ENCODE measurements around the gene MINDY4. TPM values are rescaled to one million over a fixed set of nuclear protein-coding genes. Genes with fewer than 3 reads are reported as not detected.
"Not testable (repeated sequence)": the region's sequence is repeated elsewhere in the genome, so short reads cannot be mapped to it uniquely, and the experiment has no call there.

MINDY4 gene
- total RNA-seq, 3 donors from 2014 or later (not counting 1 experiment from before 2014, with no cell fraction given) = 1.1 to 1.7 (median 1.1) TPM

DNA sequence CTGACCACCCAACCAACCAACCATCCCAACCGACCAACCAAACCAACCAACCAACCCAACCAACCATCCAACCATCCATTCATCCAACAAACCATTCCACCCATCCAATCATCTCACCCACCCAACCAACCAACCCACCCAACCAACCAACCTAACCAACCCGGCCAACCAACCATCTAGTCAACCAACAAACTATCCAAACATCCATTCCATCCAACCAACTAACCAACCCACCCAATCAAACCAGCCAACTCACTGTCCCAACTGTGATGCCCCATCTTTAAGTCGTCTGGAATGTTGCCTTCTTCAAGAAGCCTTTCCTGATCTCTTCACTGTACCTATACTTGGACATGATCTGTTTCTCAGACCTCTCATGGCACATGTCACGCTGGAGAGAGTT is 31.6 kb downstream of the MINDY4 start:
- no peak overlapping the region for H3K4me3 Mint-ChIP-seq
- Histone ChIP-seq H3K9me3 (ENCODE audit: control insufficient read depth, insufficient read depth, low read length) (no peaks in the 10 kb centered on the region), H3K27me3 (ENCODE audit: control insufficient read depth, insufficient read depth, low read length) (no peaks in the 10 kb centered on the region), H3K4me1 (ENCODE audit: control insufficient read depth, insufficient read depth, low read length) (no peaks in the 10 kb centered on the region), H3K27ac (ENCODE audit: low read length) (no peak overlapping the region), H3K36me3 (ENCODE audit: control insufficient read depth, insufficient read depth, low read length) (no peaks in the 10 kb centered on the region), H3K4me3 (ENCODE audit: low read length) (no peak overlapping the region)
- intact Hi-C loops (cut with micrococcal nuclease) = no loop called here
- ATAC-seq = no peak
- no peaks in the 10 kb centered on the region for H3K9me3 Mint-ChIP-seq
- 88% methylated on average over 4 of the region's 4 CpGs for WGBS (ENCODE audit: insufficient coverage)
- no peaks in the 10 kb centered on the region for H3K36me3 Mint-ChIP-seq
- H3K27me3 Mint-ChIP-seq (ENCODE audit: low read depth in 2 of 2) = peaks cover 0 to 4% of the 10 kb centered on the region in 2 donors
- TF ChIP-seq, protein P1, sequence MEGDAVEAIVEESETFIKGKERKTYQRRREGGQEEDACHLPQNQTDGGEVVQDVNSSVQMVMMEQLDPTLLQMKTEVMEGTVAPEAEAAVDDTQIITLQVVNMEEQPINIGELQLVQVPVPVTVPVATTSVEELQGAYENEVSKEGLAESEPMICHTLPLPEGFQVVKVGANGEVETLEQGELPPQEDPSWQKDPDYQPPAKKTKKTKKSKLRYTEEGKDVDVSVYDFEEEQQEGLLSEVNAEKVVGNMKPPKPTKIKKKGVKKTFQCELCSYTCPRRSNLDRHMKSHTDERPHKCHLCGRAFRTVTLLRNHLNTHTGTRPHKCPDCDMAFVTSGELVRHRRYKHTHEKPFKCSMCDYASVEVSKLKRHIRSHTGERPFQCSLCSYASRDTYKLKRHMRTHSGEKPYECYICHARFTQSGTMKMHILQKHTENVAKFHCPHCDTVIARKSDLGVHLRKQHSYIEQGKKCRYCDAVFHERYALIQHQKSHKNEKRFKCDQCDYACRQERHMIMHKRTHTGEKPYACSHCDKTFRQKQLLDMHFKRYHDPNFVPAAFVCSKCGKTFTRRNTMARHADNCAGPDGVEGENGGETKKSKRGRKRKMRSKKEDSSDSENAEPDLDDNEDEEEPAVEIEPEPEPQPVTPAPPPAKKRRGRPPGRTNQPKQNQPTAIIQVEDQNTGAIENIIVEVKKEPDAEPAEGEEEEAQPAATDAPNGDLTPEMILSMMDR (IDR thresholded peaks at IDR 0.05) = no peak
- no peak overlapping the region for H3K27ac Mint-ChIP-seq
- no peaks in the 10 kb centered on the region for H3K4me1 Mint-ChIP-seq
- no peak for DNase-seq

DNA sequence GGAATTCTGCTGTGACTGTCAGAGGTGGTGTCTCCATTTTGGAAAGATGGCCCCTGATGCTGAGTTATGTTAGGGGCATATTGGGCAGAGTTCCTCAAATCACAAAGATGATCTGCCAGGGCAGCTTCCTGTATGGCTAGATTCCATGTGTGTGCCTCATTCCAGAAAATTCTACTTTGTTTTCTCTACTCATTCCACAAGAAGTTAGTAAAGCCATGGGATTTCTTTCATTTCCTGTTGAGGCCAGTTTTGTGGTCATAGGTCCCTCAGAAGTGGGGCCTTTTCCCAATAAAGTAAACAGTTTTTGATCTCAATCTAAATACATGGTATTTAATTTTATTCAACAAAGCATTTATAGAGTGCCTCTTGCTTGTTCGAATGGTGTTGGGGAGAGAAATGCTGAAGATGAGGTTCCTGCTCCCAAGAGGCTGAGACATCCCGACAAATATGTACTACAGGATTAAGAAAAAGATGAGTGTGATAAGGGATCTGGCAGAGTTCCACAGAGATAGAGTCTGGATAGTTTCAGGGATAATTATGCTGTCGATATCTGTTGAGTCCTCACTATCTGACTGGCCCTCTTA is 33.0 kb downstream of the MINDY4 start:
- Histone ChIP-seq H3K9me3 (ENCODE audit: control insufficient read depth, insufficient read depth, low read length) (no peaks in the 10 kb centered on the region), H3K27ac (ENCODE audit: low read length) (no peak overlapping the region), H3K4me1 (ENCODE audit: control insufficient read depth, insufficient read depth, low read length) (no peaks in the 10 kb centered on the region), H3K36me3 (ENCODE audit: control insufficient read depth, insufficient read depth, low read length) (no peaks in the 10 kb centered on the region), H3K27me3 (ENCODE audit: control insufficient read depth, insufficient read depth, low read length) (no peaks in the 10 kb centered on the region), H3K4me3 (ENCODE audit: low read length) (no peak overlapping the region)
- H3K36me3 Mint-ChIP-seq = no peaks in the 10 kb centered on the region
- H3K4me1 Mint-ChIP-seq = no peaks in the 10 kb centered on the region
- no peaks in the 10 kb centered on the region for H3K9me3 Mint-ChIP-seq
- no peak for ATAC-seq
- intact Hi-C loops (cut with micrococcal nuclease) = no loop called here
- DNase-seq = no peak
- WGBS (ENCODE audit: insufficient coverage) = 90% methylated on average over 3 of the region's 3 CpGs
- H3K4me3 Mint-ChIP-seq = no peak overlapping the region
- H3K27ac Mint-ChIP-seq = no peak overlapping the region
- TF ChIP-seq, protein P1 (IDR thresholded peaks at IDR 0.05) = no peak
- H3K27me3 Mint-ChIP-seq (ENCODE audit: low read depth in 2 of 2) = peaks cover 0 to 4% of the 10 kb centered on the region in 2 donors

DNA sequence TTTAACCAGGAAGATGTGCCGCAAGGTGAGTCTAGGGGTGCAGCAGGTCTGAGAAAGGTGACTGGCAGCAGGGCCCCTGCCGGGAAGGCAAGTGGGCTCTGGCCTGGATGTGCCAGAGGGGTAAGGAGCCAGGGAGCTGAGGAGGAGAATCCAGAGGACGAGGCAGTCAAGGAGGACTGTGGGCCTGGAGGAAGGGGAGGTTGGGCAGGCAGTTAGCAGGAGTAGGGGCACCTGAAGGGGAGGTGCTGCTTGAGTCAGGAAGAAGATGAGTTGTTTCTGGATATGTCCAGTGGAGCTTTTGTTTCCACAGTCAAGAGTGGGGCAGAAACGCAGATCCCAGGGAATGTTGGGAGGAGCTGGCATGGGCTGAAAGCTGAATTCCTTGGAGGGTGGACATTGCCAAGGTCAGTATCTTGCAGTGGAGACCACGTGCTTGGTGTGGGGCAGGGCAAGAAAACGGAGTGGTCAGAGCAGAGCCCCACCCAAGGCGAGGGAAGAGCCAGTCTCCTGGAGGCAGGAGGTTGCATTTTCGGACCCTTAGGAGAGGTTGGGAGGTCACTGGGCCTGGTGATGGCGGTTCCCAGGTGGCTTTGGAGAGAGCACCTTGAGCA is 34.0 kb downstream of the MINDY4 start:
- Histone ChIP-seq H3K4me1 (ENCODE audit: control insufficient read depth, insufficient read depth, low read length) (no peaks in the 10 kb centered on the region), H3K27me3 (ENCODE audit: control insufficient read depth, insufficient read depth, low read length) (no peaks in the 10 kb centered on the region), H3K4me3 (ENCODE audit: low read length) (no peak overlapping the region), H3K36me3 (ENCODE audit: control insufficient read depth, insufficient read depth, low read length) (no peaks in the 10 kb centered on the region), H3K9me3 (ENCODE audit: control insufficient read depth, insufficient read depth, low read length) (no peaks in the 10 kb centered on the region), H3K27ac (ENCODE audit: low read length) (no peak overlapping the region)
- H3K4me1 Mint-ChIP-seq = no peaks in the 10 kb centered on the region
- H3K27me3 Mint-ChIP-seq (ENCODE audit: low read depth in 2 of 2) = peaks cover 0 to 4% of the 10 kb centered on the region in 2 donors
- no peaks in the 10 kb centered on the region for H3K36me3 Mint-ChIP-seq
- intact Hi-C loops (cut with micrococcal nuclease) = no loop called here
- WGBS (ENCODE audit: insufficient coverage) = 85% methylated on average over 9 of the region's 9 CpGs
- DNase-seq = no peak
- H3K27ac Mint-ChIP-seq = no peak overlapping the region
- TF ChIP-seq, protein P1 (IDR thresholded peaks at IDR 0.05) = no peak
- no peak overlapping the region for H3K4me3 Mint-ChIP-seq
- no peak for ATAC-seq
- H3K9me3 Mint-ChIP-seq = no peaks in the 10 kb centered on the region

DNA sequence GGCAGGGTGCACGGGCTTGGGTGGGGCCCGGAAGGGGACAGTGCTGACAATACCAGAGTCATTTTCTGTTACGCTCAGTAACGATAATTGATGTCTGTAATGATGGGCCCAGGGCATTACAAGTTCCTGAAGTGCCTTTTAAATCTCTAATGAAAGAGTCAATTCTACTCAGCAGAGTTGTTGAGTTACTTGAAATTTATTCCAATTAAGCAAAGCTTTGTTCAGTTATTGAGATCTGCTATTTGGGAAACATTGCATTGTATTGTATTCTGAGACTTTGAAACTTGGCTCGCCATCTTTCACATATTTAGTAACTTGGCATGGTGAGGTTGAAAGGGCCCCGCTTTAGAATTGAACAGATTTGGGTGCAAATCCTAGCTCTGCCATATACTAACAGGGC is 34.7 kb downstream of the MINDY4 start:
- H3K27me3 Mint-ChIP-seq (ENCODE audit: low read depth in 2 of 2) = peaks cover 0 to 4% of the 10 kb centered on the region in 2 donors
- Histone ChIP-seq H3K36me3 (ENCODE audit: control insufficient read depth, insufficient read depth, low read length) (no peaks in the 10 kb centered on the region), H3K9me3 (ENCODE audit: control insufficient read depth, insufficient read depth, low read length) (no peaks in the 10 kb centered on the region), H3K27ac (ENCODE audit: low read length) (no peak overlapping the region), H3K4me3 (ENCODE audit: low read length) (no peak overlapping the region), H3K4me1 (ENCODE audit: control insufficient read depth, insufficient read depth, low read length) (no peaks in the 10 kb centered on the region), H3K27me3 (ENCODE audit: control insufficient read depth, insufficient read depth, low read length) (no peaks in the 10 kb centered on the region)
- no peak overlapping the region for H3K4me3 Mint-ChIP-seq
- no peaks in the 10 kb centered on the region for H3K36me3 Mint-ChIP-seq
- WGBS (ENCODE audit: insufficient coverage) = 98% methylated on average over 5 of the region's 6 CpGs
- intact Hi-C loops (cut with micrococcal nuclease) = no loop called here
- no peaks in the 10 kb centered on the region for H3K9me3 Mint-ChIP-seq
- H3K27ac Mint-ChIP-seq = no peak overlapping the region
- DNase-seq (no peak), ATAC-seq (no peak)
- no peaks in the 10 kb centered on the region for H3K4me1 Mint-ChIP-seq
- TF ChIP-seq, protein P1 (IDR thresholded peaks at IDR 0.05) = no peak

DNA sequence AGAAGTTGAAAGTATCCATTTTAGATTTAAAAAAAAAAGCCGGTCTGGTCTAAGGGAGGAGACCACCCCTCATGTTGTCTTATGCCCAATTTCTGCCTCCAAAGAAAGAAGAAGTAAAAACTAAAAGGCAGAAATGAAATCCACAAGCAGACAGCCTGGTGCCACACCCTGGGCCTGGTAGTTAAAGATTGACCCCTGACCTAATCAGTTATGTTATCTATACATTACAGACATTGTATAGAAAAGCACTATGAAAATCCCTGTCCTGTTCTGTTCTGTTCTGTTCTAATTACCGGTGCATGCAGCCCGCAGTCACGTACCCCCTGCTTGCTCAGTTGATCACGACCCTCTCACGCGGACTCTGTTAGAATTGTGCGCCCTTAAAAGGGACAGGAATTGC is 36.3 kb downstream of the MINDY4 start:
- ATAC-seq; H3K27ac Mint-ChIP-seq; intact Hi-C loops (cut with micrococcal nuclease); H3K4me1 Mint-ChIP-seq; H3K36me3 Mint-ChIP-seq; H3K27me3 ChIP-seq (ENCODE audit: control insufficient read depth, insufficient read depth, low read length); H3K4me1 ChIP-seq (ENCODE audit: control insufficient read depth, insufficient read depth, low read length); H3K9me3 Mint-ChIP-seq; DNase-seq; H3K4me3 Mint-ChIP-seq; H3K27me3 Mint-ChIP-seq (ENCODE audit: low read depth in 2 of 2); H3K4me3 ChIP-seq (ENCODE audit: low read length); H3K27ac ChIP-seq (ENCODE audit: low read length); H3K36me3 ChIP-seq (ENCODE audit: control insufficient read depth, insufficient read depth, low read length); H3K9me3 ChIP-seq (ENCODE audit: control insufficient read depth, insufficient read depth, low read length): not testable (repeated sequence)
- WGBS (ENCODE audit: insufficient coverage) = 96% methylated on average over 7 of the region's 8 CpGs
